22Rv1 (cell line): ENCODE measurements around the gene SPTBN1.

Experiments used
- H3K27ac ChIP-seq: fragments of 450-650 bp; 2 replicates; pipeline ENCODE4 v1.5.1; 2017
- CTCF ChIP-seq: fragments of 450-650 bp; IDR thresholded peaks from 2 replicates; pipeline ENCODE4 v1.5.1; 2017; ENCODE audit warnings: mild to moderate bottlenecking
- ZFX ChIP-seq: fragments of 450-650 bp; IDR thresholded peaks from 2 replicates; pipeline ENCODE4 v1.6.1; 2017; ENCODE audit warnings: antibody characterized with exemption, borderline replicate concordance

Gene SPTBN1

GRCh38 chr2:54574860-54575247, 118.7 kb downstream of the SPTBN1 start:
- peak overlapping the region; percentile 38 for H3K27ac ChIP-seq
- TF ChIP-seq ZFX: no peak
- no peak for TF ChIP-seq CTCF

- TF ChIP-seq ZFX (no peak), CTCF (no peak)
- no peak overlapping the region for H3K27ac ChIP-seq
These were observed 119.3 kb downstream of the SPTBN1 start for GRCh38 chr2:54575379-54575888.

GRCh38 chr2:54577035-54577434, 120.9 kb downstream of the SPTBN1 start:
- H3K27ac ChIP-seq: no peak overlapping the region
- no peak for TF ChIP-seq CTCF
- no peak for TF ChIP-seq ZFX

GRCh38 chr2:54577944-54578647, 122.0 kb downstream of the SPTBN1 start:
- TF ChIP-seq CTCF (no peak), ZFX (no peak)
- H3K27ac ChIP-seq: no peak overlapping the region

- TF ChIP-seq ZFX: no peak
- TF ChIP-seq CTCF: no peak
- H3K27ac ChIP-seq: no peak overlapping the region
These were observed 122.5 kb downstream of the SPTBN1 start for GRCh38 chr2:54578648-54579045.

GRCh38 chr2:54579061-54579681, 123.0 kb downstream of the SPTBN1 start:
- TF ChIP-seq ZFX (no peak), CTCF (no peak)
- peak overlapping the region; percentile 59 for H3K27ac ChIP-seq

- TF ChIP-seq CTCF (no peak), ZFX (no peak)
These were observed 123.8 kb downstream of the SPTBN1 start for GRCh38 chr2:54579682-54580620.

More at GRCh38 chr2:54579682-54580620, 123.8 kb downstream of the SPTBN1 start:
- peak overlapping the region; percentile 59 for H3K27ac ChIP-seq
